Astrocyte of the spinal cord (primary cell): ENCODE results near the gene PKIG.

Source experiments
- DNase-seq: peaks from one replicate; pipeline ENCODE4 v3.0.0; 2011; ENCODE audit warnings: low read depth, low spot score
- H3K4me3 ChIP-seq: 2 replicates; pipeline ENCODE4 v1.5.1; 2011; ENCODE audit warnings: low read depth, mild to moderate bottlenecking, low read length, moderate library complexity
- in situ Hi-C: cut with HindIII; loops from 2 replicates; pipeline ENCODE4 v1.10.0; 2017; ENCODE audit warnings: low sequenced_read_pairs
- TF ChIP-seq, protein P1 (sequence below): IDR thresholded peaks from 2 replicates; pipeline ENCODE4 v1.5.1; 2012; ENCODE audit warnings: low read depth, mild to moderate bottlenecking, low read length, inconsistent platforms

Gene PKIG

DNA sequence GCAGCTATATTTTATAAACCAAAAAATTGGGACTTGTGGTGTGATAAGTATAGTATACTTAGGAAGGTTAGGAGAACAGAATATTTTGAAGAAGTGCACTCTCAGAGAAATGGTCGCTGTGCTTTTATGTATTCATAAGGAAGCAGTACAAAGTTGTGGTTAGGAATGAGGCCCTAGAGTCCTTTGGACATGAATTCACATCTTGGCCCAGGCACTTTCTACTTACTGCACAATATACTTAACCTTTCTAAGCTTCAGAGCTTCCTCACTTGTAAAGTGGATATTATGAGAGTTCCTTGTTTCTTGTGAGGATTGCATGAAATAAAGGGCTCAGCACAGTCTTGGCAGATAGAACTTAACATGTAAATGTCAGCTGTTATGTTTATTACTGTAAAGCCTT, 39.5 kb upstream of the PKIG start:
- TF ChIP-seq, protein P1, sequence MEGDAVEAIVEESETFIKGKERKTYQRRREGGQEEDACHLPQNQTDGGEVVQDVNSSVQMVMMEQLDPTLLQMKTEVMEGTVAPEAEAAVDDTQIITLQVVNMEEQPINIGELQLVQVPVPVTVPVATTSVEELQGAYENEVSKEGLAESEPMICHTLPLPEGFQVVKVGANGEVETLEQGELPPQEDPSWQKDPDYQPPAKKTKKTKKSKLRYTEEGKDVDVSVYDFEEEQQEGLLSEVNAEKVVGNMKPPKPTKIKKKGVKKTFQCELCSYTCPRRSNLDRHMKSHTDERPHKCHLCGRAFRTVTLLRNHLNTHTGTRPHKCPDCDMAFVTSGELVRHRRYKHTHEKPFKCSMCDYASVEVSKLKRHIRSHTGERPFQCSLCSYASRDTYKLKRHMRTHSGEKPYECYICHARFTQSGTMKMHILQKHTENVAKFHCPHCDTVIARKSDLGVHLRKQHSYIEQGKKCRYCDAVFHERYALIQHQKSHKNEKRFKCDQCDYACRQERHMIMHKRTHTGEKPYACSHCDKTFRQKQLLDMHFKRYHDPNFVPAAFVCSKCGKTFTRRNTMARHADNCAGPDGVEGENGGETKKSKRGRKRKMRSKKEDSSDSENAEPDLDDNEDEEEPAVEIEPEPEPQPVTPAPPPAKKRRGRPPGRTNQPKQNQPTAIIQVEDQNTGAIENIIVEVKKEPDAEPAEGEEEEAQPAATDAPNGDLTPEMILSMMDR = no peak
- DNase-seq = no peak
- no peak overlapping the region for H3K4me3 ChIP-seq
- in situ Hi-C loops = no loop called here

DNA sequence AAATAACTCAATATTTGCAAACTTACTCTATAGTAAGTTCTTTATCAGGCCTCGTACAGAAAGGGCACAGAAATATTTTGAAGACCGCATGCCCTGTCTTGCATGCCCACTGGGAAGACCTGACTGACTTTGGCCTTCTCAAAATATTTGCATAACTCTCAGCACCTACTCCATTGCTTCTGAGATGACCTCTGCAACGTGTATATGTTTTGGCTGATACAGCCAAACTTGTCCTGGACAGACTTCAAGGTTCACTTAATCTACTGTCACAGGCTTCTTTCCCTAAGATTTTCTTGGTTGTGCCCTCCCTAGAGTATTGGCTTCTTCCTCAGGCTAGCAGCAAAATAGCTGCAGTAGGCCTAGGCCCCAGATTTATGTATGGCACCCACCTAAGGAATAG, 39.0 kb upstream of the PKIG start:
- TF ChIP-seq, protein P1 = no peak
- in situ Hi-C loops = no loop called here
- DNase-seq = no peak
- H3K4me3 ChIP-seq = no peak overlapping the region

DNA sequence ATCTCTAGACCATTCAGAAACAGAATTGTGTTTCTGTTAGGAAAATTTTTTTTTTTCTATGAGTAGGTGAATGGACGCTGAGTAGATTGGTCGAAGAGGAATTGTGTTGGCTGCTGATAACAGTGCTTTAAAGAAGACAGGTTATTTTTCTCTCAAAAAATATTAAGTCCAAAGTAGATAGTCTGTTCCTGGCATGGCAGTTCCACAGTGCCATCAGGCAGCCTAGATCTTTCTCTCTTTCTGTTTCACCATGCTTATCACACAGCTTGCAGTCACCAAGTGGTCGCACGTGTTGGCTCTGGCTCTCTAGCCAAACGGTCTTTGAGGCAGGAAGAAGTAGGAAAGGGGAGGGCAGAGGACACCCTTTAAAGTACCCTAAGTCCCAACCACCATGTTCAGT, 38.1 kb upstream of the PKIG start:
- no peak overlapping the region for H3K4me3 ChIP-seq
- in situ Hi-C loops = no loop called here
- no peak for DNase-seq
- TF ChIP-seq, protein P1 = no peak

DNA sequence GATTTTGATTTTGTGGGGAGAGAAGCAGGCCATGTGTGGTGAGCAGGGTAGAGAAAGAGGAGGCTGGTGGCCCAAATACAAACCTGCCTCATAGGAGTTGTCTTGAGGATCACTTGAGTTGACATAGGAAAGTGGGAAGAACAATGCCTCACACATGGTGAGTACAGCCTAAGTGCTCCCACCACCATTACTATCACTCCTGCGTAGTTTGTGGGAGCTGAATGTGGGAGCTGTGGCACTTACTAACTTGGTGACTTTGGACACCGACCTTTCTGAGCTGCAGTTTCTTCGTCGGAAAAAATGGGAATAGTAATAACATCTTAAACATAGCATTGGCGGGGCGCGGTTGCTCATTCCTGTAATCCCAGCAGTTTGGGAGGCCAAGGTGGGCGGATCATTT, 35.0 kb upstream of the PKIG start:
- in situ Hi-C loops = no loop called here
- H3K4me3 ChIP-seq = no peak overlapping the region
- TF ChIP-seq, protein P1 = no peak
- DNase-seq = no peak

DNA sequence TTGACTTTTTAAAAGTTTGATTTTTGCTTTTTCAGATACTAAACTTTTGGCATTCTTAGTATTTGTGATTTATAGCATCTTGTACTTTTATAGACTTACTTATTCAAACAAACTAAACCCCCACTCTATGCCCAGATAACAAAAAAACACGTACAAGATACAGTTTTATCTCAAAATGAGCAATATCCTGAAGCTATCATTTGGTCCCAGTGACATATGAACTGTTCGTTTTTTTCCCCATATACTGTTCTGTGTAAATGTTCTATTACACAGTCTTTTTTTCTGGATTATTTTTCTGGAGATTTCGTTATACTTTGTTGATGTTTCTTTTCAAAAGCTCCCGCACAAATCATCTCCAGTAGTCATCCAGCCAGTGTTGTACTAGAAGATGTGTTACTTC, 33.3 kb upstream of the PKIG start:
- TF ChIP-seq, protein P1 = no peak
- in situ Hi-C loops = no loop called here
- H3K4me3 ChIP-seq = no peak overlapping the region
- no peak for DNase-seq

DNA sequence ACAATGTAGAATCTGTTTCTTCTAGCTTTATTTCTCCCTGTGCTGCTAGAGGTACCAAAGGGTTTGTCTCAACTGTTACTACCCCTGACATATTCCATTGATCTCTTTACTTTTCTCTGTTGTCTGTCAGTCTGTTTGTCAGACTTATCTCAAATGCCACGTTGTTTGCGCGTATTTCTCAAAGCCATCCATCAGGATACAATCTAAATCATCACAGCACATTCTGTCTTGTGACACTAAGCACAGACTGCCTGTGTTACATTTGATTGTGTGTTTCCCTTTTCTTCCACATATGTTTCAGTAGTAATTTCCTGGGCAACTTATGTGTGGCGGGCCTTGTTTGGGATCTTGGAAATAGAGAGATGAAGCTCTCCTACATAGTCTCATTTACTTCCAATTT, 30.3 kb upstream of the PKIG start:
- no peak for DNase-seq
- in situ Hi-C loops = no loop called here
- no peak overlapping the region for H3K4me3 ChIP-seq
- TF ChIP-seq, protein P1 = no peak

DNA sequence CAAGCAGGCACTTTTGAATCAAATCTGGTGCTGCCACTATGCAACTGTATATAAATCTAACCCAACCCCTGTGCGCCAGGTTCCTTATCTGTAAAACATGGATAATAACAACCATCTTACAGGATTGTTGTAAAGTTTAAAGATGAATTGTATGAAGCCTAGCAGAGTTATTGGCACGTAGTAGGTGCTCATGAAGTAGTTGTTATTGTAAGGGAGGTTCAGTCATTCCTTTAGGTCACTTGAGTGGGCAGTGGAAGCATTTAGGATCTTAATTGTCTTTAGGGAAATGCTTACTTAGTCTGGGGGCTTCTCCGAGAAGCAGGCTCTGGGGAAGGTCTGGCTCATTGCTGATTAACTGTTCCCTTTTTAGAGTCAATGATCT, 29.8 kb upstream of the PKIG start:
- DNase-seq = no peak
- in situ Hi-C loops = no loop called here
- TF ChIP-seq, protein P1 = no peak
- H3K4me3 ChIP-seq = no peak overlapping the region
